Measurements from ENCODE around the gene TSGA10IP.

DNA sequence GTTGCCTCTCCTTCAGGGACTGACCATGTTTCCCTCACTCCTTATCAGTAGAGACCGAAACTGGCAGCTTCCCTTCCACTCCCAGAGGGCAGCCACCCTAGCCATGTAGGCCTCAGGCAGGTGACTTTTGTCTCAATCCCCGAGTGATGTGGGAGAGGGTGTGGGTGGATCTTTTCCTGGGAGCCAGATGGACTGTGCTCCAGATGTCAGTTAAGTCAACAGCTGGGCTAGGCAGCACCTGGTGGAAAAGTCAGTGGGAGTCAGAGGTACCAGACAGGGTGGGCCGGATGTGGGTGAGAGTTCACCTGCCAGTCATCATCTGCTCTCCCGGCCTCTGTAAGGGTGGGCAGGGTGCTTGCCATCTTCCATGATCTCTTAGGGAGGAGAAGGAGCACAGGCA lies 58.9 kb downstream of the TSGA10IP start:
- TF ChIP-seq POLR2A (IDR thresholded peaks at IDR 0.05) = no peak
- TF ChIP-seq, protein P1, sequence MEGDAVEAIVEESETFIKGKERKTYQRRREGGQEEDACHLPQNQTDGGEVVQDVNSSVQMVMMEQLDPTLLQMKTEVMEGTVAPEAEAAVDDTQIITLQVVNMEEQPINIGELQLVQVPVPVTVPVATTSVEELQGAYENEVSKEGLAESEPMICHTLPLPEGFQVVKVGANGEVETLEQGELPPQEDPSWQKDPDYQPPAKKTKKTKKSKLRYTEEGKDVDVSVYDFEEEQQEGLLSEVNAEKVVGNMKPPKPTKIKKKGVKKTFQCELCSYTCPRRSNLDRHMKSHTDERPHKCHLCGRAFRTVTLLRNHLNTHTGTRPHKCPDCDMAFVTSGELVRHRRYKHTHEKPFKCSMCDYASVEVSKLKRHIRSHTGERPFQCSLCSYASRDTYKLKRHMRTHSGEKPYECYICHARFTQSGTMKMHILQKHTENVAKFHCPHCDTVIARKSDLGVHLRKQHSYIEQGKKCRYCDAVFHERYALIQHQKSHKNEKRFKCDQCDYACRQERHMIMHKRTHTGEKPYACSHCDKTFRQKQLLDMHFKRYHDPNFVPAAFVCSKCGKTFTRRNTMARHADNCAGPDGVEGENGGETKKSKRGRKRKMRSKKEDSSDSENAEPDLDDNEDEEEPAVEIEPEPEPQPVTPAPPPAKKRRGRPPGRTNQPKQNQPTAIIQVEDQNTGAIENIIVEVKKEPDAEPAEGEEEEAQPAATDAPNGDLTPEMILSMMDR (IDR thresholded peaks at IDR 0.05) = no peak

Measured in heart left ventricle (tissue), 13 donors.